ENCODE data around the gene RPP40.

RPP40 gene, protein sequence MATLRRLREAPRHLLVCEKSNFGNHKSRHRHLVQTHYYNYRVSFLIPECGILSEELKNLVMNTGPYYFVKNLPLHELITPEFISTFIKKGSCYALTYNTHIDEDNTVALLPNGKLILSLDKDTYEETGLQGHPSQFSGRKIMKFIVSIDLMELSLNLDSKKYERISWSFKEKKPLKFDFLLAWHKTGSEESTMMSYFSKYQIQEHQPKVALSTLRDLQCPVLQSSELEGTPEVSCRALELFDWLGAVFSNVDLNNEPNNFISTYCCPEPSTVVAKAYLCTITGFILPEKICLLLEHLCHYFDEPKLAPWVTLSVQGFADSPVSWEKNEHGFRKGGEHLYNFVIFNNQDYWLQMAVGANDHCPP

GRCh38 chr6:5003604-5004372 is at the start of gene RPP40:
TSS of gene RPP40 (minus strand) at chr6:5004037. CDS start at chr6:5004002, 35 bp downstream.
- Histone ChIP-seq H3K27me3 (ENCODE audit: control insufficient read depth in 5 of 5, insufficient read depth in 4 of 5, low read length in 5 of 5) (no peaks in the 10 kb centered on the region), H3K9ac (ENCODE audit: low read length in 5 of 5) (peak within 1 kb of the TSS; percentile 4 to 88 (median 76)), H3K4me1 (ENCODE audit: control insufficient read depth in 5 of 5, insufficient read depth in 5 of 5, low read length in 5 of 5) (peaks cover 0 to 12% (median 11%) of the 10 kb centered on the region in 5 donors), H3K4me3 (ENCODE audit: low read depth in 1 of 5, low read length in 5 of 5) (peak within 1 kb of the TSS; percentile 79 to 92 (median 86)), H3K9me3 (ENCODE audit: control insufficient read depth in 5 of 5, low read length in 5 of 5) (no peaks in the 10 kb centered on the region), H3K27ac (ENCODE audit: low read depth, low read length) (peak within 1 kb of the TSS; percentile 87), H3K36me3 (ENCODE audit: control insufficient read depth in 5 of 5, insufficient read depth in 5 of 5, low read length in 5 of 5) (peaks cover 0 to 14% (median 11%) of the 10 kb centered on the region in 5 donors)

GRCh38 chr6:5053038-5053437 is 49.2 kb upstream of the RPP40 start:
- H3K4me1 ChIP-seq (ENCODE audit: control insufficient read depth in 5 of 5, insufficient read depth in 5 of 5, low read length in 5 of 5), result peaks cover 0 to 15% (median 0%) of the 10 kb centered on the region in 5 donors
- no peaks in the 10 kb centered on the region for H3K27me3 ChIP-seq (ENCODE audit: control insufficient read depth in 5 of 5, insufficient read depth in 4 of 5, low read length in 5 of 5)
- no peak overlapping the region for H3K4me3 ChIP-seq (ENCODE audit: low read depth in 1 of 5, low read length in 5 of 5)
- peaks cover 3 to 13% (median 10%) of the 10 kb centered on the region in 5 donors for H3K9me3 ChIP-seq (ENCODE audit: control insufficient read depth in 5 of 5, low read length in 5 of 5)
- H3K9ac ChIP-seq (ENCODE audit: low read length in 5 of 5), result no peak overlapping the region
- H3K36me3 ChIP-seq (ENCODE audit: control insufficient read depth in 5 of 5, insufficient read depth in 5 of 5, low read length in 5 of 5), result peaks cover 0 to 2% (median 0%) of the 10 kb centered on the region in 5 donors
- no peak overlapping the region for H3K27ac ChIP-seq (ENCODE audit: low read depth, low read length)

DNA sequence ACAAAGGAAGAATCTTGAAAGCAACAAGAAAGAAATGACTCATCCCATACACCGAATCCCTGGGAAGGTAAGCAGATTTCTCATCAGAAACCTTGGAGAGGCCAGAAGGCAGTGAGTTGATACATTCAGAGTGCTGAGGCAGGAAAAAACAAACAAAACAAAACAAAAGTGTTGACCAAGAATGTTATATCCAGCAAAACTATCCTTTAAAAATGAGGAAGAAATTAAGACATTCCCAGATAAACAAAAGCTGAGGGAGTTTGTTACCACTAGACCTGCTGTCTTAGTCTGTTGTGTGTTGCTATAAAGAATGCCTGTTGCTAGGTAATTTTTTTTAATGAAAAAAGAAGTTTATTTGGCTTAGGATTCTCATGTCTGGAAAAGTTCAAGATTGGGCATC is 47.6 kb upstream of the RPP40 start:
- peaks cover 3 to 13% (median 10%) of the 10 kb centered on the region in 5 donors for H3K9me3 ChIP-seq (ENCODE audit: control insufficient read depth in 5 of 5, low read length in 5 of 5)
- H3K36me3 ChIP-seq (ENCODE audit: control insufficient read depth in 5 of 5, insufficient read depth in 5 of 5, low read length in 5 of 5), result peaks cover 0 to 2% (median 0%) of the 10 kb centered on the region in 5 donors
- H3K4me3 ChIP-seq (ENCODE audit: low read depth in 1 of 5, low read length in 5 of 5), result no peak overlapping the region
- no peak overlapping the region for H3K9ac ChIP-seq (ENCODE audit: low read length in 5 of 5)
- no peaks in the 10 kb centered on the region for H3K27me3 ChIP-seq (ENCODE audit: control insufficient read depth in 5 of 5, insufficient read depth in 4 of 5, low read length in 5 of 5)
- peaks cover 0 to 15% (median 0%) of the 10 kb centered on the region in 5 donors for H3K4me1 ChIP-seq (ENCODE audit: control insufficient read depth in 5 of 5, insufficient read depth in 5 of 5, low read length in 5 of 5)
- no peak overlapping the region for H3K27ac ChIP-seq (ENCODE audit: low read depth, low read length)

DNA sequence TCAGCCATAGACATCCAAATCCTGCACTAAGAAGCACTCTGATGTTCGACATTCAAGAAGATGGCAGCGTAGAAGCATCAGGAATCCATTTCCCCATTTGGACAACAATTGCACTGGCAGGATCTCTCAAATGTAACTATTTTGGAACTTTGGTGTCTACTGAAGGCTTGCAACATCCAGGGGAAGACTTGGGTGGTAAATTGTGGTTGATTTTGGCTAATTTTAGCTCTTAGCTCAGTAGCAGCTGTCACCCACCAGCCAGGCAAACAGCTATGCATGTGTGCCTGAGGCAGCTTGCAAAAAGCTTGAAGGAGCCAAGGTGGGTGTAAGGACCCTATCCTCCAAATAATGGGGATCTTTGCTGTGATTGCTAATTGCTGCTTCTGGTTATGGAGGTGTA is 46.2 kb upstream of the RPP40 start:
- H3K9me3 ChIP-seq (ENCODE audit: control insufficient read depth in 5 of 5, low read length in 5 of 5), result peaks cover 3 to 13% (median 10%) of the 10 kb centered on the region in 5 donors
- no peak overlapping the region for H3K9ac ChIP-seq (ENCODE audit: low read length in 5 of 5)
- H3K36me3 ChIP-seq (ENCODE audit: control insufficient read depth in 5 of 5, insufficient read depth in 5 of 5, low read length in 5 of 5), result peaks cover 0 to 2% (median 0%) of the 10 kb centered on the region in 5 donors
- H3K27ac ChIP-seq (ENCODE audit: low read depth, low read length), result no peak overlapping the region
- no peaks in the 10 kb centered on the region for H3K27me3 ChIP-seq (ENCODE audit: control insufficient read depth in 5 of 5, insufficient read depth in 4 of 5, low read length in 5 of 5)
- no peak overlapping the region for H3K4me3 ChIP-seq (ENCODE audit: low read depth in 1 of 5, low read length in 5 of 5)
- peaks cover 0 to 15% (median 0%) of the 10 kb centered on the region in 5 donors for H3K4me1 ChIP-seq (ENCODE audit: control insufficient read depth in 5 of 5, insufficient read depth in 5 of 5, low read length in 5 of 5)

- Histone ChIP-seq H3K9ac (ENCODE audit: low read length in 5 of 5) (no peak overlapping the region), H3K4me1 (ENCODE audit: control insufficient read depth in 5 of 5, insufficient read depth in 5 of 5, low read length in 5 of 5) (no peaks in the 10 kb centered on the region), H3K9me3 (ENCODE audit: control insufficient read depth in 5 of 5, low read length in 5 of 5) (peaks cover 0 to 8% (median 5%) of the 10 kb centered on the region in 5 donors), H3K36me3 (ENCODE audit: control insufficient read depth in 5 of 5, insufficient read depth in 5 of 5, low read length in 5 of 5) (peaks cover 0 to 2% (median 0%) of the 10 kb centered on the region in 5 donors), H3K27me3 (ENCODE audit: control insufficient read depth in 5 of 5, insufficient read depth in 4 of 5, low read length in 5 of 5) (no peaks in the 10 kb centered on the region), H3K4me3 (ENCODE audit: low read depth in 1 of 5, low read length in 5 of 5) (no peak overlapping the region), H3K27ac (ENCODE audit: low read depth, low read length) (no peak overlapping the region)
These were observed 42.6 kb upstream of the RPP40 start for GRCh38 chr6:5046430-5046829.

GRCh38 chr6:5045416-5045815 is 41.6 kb upstream of the RPP40 start:
- no peak overlapping the region for H3K27ac ChIP-seq (ENCODE audit: low read depth, low read length)
- H3K9ac ChIP-seq (ENCODE audit: low read length in 5 of 5), result no peak overlapping the region
- H3K27me3 ChIP-seq (ENCODE audit: control insufficient read depth in 5 of 5, insufficient read depth in 4 of 5, low read length in 5 of 5), result no peaks in the 10 kb centered on the region
- H3K4me1 ChIP-seq (ENCODE audit: control insufficient read depth in 5 of 5, insufficient read depth in 5 of 5, low read length in 5 of 5), result no peaks in the 10 kb centered on the region
- H3K4me3 ChIP-seq (ENCODE audit: low read depth in 1 of 5, low read length in 5 of 5), result no peak overlapping the region
- H3K36me3 ChIP-seq (ENCODE audit: control insufficient read depth in 5 of 5, insufficient read depth in 5 of 5, low read length in 5 of 5), result no peaks in the 10 kb centered on the region
- peaks cover 0 to under 1% (median 0%) of the 10 kb centered on the region in 5 donors for H3K9me3 ChIP-seq (ENCODE audit: control insufficient read depth in 5 of 5, low read length in 5 of 5)

GRCh38 chr6:5044866-5045265 is 41.0 kb upstream of the RPP40 start:
- no peaks in the 10 kb centered on the region for H3K4me1 ChIP-seq (ENCODE audit: control insufficient read depth in 5 of 5, insufficient read depth in 5 of 5, low read length in 5 of 5)
- no peaks in the 10 kb centered on the region for H3K36me3 ChIP-seq (ENCODE audit: control insufficient read depth in 5 of 5, insufficient read depth in 5 of 5, low read length in 5 of 5)
- H3K9ac ChIP-seq (ENCODE audit: low read length in 5 of 5), result no peak overlapping the region
- H3K27me3 ChIP-seq (ENCODE audit: control insufficient read depth in 5 of 5, insufficient read depth in 4 of 5, low read length in 5 of 5), result no peaks in the 10 kb centered on the region
- no peaks in the 10 kb centered on the region for H3K9me3 ChIP-seq (ENCODE audit: control insufficient read depth in 5 of 5, low read length in 5 of 5)
- H3K27ac ChIP-seq (ENCODE audit: low read depth, low read length), result no peak overlapping the region
- no peak overlapping the region for H3K4me3 ChIP-seq (ENCODE audit: low read depth in 1 of 5, low read length in 5 of 5)

DNA sequence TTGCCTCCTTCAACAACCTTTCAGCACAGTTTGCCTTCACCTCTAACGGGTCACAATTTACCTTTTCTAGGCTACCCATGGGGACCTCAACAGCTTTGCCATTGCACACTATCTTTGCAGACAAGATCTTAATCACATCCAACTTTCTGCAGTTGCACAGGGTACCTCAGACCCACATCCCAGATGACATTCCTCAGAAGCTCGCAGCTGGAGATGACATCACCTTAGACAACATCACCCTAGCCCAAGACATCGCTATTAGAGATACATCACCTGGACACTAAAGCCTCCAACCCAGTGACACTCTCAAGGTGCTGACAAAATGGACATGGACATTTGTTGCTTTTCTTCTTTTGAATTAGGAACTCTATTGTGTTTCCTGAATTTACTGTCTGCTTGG is 38.6 kb upstream of the RPP40 start:
- Histone ChIP-seq H3K9me3 (ENCODE audit: control insufficient read depth in 5 of 5, low read length in 5 of 5) (no peaks in the 10 kb centered on the region), H3K27ac (ENCODE audit: low read depth, low read length) (no peak overlapping the region), H3K36me3 (ENCODE audit: control insufficient read depth in 5 of 5, insufficient read depth in 5 of 5, low read length in 5 of 5) (no peaks in the 10 kb centered on the region), H3K27me3 (ENCODE audit: control insufficient read depth in 5 of 5, insufficient read depth in 4 of 5, low read length in 5 of 5) (no peaks in the 10 kb centered on the region), H3K9ac (ENCODE audit: low read length in 5 of 5) (no peak overlapping the region), H3K4me1 (ENCODE audit: control insufficient read depth in 5 of 5, insufficient read depth in 5 of 5, low read length in 5 of 5) (no peaks in the 10 kb centered on the region), H3K4me3 (ENCODE audit: low read depth in 1 of 5, low read length in 5 of 5) (no peak overlapping the region)

GRCh38 chr6:5041955-5042354 is 38.1 kb upstream of the RPP40 start:
- Histone ChIP-seq H3K27ac (ENCODE audit: low read depth, low read length) (no peak overlapping the region), H3K4me3 (ENCODE audit: low read depth in 1 of 5, low read length in 5 of 5) (no peak overlapping the region), H3K9ac (ENCODE audit: low read length in 5 of 5) (no peak overlapping the region), H3K36me3 (ENCODE audit: control insufficient read depth in 5 of 5, insufficient read depth in 5 of 5, low read length in 5 of 5) (no peaks in the 10 kb centered on the region), H3K9me3 (ENCODE audit: control insufficient read depth in 5 of 5, low read length in 5 of 5) (no peaks in the 10 kb centered on the region), H3K4me1 (ENCODE audit: control insufficient read depth in 5 of 5, insufficient read depth in 5 of 5, low read length in 5 of 5) (no peaks in the 10 kb centered on the region), H3K27me3 (ENCODE audit: control insufficient read depth in 5 of 5, insufficient read depth in 4 of 5, low read length in 5 of 5) (no peaks in the 10 kb centered on the region)

DNA sequence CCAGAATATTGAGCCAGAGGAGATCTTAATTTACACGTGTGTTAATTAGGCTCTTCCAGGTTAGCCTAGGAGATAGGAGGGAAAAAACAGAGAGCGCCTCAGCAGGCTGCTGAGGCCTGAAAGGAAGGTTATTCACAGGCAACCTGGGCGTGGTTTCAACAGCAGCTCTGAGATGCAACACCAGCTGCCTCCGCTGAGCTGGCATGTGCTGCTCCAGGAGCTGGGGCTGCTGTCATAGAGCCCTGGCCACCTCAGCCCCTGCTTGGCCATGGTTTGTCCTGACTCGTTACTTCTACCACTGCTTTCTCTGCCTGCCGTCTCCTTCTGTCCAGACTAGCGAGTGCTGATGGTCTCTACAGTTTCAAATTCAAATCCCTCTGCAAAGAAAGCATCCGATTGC is 32.4 kb upstream of the RPP40 start:
- peaks cover 0 to 5% (median 3%) of the 10 kb centered on the region in 5 donors for H3K4me1 ChIP-seq (ENCODE audit: control insufficient read depth in 5 of 5, insufficient read depth in 5 of 5, low read length in 5 of 5)
- no peaks in the 10 kb centered on the region for H3K9me3 ChIP-seq (ENCODE audit: control insufficient read depth in 5 of 5, low read length in 5 of 5)
- no peak overlapping the region for H3K27ac ChIP-seq (ENCODE audit: low read depth, low read length)
- H3K9ac ChIP-seq (ENCODE audit: low read length in 5 of 5), result no peak overlapping the region
- no peak overlapping the region for H3K4me3 ChIP-seq (ENCODE audit: low read depth in 1 of 5, low read length in 5 of 5)
- no peaks in the 10 kb centered on the region for H3K27me3 ChIP-seq (ENCODE audit: control insufficient read depth in 5 of 5, insufficient read depth in 4 of 5, low read length in 5 of 5)
- no peaks in the 10 kb centered on the region for H3K36me3 ChIP-seq (ENCODE audit: control insufficient read depth in 5 of 5, insufficient read depth in 5 of 5, low read length in 5 of 5)
